ENCODE results near the gene CDK11B.
"Not testable (repeated sequence)": the region's sequence is repeated elsewhere in the genome, so short reads cannot be mapped to it uniquely, and the experiment has no call there.

CDK11B gene

DNA sequence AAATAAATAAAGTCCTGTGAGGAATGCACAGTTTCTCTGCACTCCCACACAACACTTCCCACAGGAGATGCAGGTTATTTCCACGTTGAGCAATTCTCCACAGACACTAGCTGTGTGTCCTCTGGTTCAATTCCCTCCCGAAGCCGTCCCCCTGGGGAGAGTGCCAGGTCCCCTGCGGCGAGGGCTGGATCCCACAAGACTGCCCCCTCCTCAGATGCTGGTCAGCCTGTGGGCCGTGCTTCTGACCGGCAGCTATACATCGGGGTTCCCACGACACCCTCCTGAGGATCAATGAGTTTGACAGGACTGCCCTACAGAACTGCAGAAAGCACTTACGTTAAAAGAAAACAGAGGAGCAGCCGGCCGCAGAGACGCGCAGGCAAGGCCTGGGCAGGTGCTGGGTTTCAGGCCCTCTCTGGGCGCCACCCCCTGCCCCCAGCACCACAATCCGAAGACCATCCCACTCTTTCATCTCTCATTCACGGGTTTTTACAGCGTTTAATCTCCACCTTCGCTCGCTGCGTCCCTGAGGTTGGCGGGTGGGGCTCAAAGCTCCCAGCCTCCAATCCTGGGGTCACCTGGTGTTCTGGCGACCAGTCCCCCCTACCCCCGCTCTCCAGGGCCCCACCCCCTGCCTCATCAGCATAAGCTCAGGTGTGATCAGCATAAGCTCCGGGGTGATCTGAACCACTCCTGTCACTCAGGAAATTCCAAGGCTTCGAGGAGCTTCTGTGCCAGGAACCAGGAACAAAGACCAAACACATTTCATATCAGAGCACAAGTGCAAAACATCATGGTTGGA is 24.5 kb upstream of the CDK11B start:
- DNase-seq (ENCODE audit: low read depth in 1 of 2, low spot score in 1 of 2): no peak

DNA sequence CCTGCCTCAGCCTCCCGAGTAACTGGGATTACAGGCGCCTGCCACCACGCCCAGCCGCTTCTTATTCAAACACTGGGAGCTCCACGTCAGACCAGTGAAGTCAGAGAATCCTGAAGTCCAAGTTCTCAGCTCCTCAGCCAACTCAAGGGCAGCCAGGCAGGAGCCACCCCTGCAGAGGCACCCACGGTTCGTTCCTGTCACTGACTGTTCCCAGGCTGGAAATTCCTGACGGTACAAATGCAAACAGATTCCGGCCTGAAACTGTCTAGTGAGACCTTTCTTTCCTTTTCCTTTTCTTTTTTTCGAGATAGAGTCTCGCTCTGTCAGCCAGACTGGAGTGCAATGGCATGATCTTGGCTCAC is 22.1 kb upstream of the CDK11B start:
- DNase-seq (ENCODE audit: low read depth in 1 of 2, low spot score in 1 of 2): no peak

DNA sequence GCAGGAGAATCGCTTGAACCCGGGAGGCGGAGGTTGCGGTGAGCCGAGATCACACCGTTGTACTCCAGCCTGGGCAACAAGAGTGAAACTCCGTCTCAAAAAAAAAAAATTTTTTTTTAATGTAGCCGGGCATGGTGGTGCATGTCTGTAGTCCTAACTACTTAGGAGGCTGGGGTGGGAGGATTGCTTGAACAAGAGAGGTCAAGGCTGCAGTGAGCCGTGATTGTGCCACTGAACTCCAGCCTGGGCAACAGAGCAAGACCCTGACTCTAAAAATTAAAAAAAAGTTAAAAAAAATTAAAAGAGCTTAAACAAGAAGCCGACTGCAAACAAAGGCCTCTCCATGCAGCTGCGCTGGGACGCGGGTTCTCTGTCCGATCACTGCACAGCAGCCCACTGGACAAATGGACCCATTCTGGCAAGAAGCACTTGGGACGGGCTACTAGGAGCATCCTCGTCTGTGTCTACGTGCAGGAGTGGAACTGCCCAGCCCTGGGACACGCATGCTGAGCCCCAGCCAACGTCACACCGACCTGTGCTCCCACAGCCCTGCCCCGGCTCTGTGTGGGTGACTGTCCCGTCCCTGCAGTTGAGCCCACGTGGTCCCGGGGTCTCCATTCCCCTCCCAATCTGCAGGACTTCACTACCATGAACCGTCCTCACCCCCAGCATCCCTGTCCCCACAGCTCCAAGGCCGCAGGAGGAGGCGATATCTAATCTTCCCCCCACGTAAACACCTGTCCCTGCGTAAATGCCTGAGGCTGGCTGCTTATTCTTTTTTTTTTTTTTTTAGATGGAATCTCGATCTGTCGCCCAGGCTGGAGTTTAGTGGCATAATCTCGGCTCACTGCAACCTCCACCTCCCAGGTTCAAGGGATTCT is 21.5 kb upstream of the CDK11B start:
- no peak for DNase-seq (ENCODE audit: low read depth in 1 of 2, low spot score in 1 of 2)

DNA sequence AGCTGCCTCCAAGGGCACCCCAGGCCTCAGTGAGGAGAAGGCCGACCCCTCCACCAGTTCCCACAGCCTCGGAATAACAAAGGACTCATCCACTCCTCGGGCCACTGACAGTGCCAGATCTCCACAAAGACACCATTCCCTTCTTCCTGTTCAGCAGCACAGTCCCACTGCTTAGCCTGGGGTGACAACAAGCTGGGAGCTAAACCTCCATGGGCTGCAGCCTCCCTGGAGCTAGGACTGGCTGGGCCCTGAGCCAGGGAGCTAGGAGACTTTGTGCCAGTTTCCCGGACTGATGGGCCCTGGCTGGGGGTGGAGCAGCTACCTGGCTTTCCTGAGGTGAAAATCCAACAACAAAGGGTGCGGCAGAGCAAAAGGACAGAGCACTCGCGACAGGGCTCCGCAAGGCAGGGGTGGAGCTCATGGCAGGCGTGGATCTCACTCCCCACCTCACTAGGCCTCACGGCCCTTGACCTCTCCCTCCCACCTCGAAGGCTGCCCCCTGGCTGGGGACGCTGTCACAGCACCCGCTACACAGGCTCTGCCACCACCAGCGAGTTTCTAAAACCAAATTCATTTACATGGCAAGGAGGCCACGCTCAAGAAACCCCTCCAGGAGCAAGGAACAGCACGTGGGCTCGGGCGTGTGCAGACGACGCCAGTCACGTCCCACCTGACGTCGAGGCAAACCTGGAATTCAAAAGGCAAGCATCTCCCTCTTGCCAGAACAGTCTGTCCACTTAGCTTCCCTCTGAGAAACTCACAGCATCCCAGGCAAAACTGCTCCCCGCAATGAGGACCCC is 20.0 kb upstream of the CDK11B start:
- DNase-seq (ENCODE audit: low read depth in 1 of 2, low spot score in 1 of 2): peak in 1 of 2 donors; percentile 34

DNA sequence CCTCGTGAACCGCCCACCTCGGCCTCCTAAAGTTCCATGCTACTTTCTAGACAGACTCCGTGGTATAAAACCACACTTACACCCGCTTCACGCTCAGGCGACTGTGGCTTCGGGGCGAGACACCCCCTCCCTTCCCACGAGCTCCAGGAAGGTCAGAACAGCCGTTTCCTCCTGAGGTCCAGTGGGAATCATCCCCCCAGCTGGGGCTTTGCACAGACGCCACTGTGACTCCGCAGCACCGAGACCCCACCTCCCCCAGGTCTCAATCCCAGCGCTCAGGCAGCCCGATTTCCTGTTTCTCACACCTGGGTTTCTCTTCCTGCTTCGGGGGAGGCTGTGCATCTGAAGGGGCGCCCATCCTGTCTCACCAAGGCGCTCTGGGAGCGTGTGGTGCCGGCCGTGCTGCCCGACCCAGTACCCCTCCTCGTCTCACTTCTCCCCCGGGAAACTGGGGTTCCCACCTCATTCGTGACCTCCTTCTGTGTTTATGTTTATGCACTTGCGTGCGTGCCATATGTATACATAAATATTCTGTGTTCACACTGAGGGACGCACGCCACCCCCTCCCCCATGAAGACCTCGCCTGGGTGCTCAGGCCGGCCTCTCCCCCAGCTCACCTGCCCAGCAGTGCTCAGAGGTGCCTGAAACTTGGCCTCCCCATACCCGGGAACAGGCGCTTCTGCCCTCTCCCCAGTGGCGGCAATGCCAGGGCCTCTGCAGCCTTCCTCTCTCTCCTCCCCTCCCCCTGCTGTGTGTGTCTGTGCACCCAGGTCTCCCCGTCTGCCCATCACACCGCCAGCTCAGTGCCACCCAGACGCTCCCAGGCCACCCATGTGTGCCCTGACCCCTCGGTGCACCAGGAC is 19.1 kb upstream of the CDK11B start:
- DNase-seq (ENCODE audit: low read depth in 1 of 2, low spot score in 1 of 2): peak; percentile 37 to 44

DNA sequence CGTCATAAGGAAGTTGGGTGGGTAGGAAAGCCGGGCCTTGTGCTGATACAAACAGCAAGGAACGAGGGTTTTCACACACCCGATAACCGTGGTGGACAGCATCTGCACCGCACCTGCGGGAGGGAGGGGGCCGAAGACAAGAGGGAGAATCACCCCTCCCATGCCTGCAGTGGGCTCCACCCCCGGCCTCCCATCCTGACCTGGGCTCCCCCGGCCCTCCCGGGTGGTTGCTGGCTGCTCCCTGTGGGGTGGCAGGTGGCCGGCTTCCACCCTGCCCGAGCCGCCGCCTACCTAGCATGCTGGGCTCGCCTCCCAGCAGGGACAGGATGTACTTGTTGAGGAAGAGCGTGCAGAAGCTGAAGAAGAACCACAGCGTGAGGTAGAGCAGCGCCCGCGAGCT is 17.3 kb upstream of the CDK11B start:
- not testable (repeated sequence) for DNase-seq (ENCODE audit: low read depth in 1 of 2, low spot score in 1 of 2)

DNA sequence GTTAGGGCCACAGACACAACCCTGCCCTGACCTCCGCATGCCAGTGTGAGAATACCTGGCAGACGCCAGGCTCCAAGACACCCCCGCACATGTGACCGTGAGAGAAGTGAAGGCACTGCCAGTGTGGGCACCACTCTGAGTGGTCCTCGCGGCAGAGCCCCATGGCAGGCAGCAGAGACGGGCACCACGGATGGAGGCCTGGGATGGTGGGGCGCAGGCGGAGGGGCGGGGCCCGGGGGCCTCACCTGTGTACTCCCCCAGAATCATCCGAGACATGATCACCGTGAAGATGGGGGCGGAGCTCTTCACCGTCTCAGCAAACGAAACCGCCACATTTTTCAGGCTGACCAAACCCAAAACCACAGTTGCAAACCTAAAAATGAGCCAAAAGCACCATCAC is 16.4 kb upstream of the CDK11B start:
- DNase-seq (ENCODE audit: low read depth in 1 of 2, low spot score in 1 of 2): not testable (repeated sequence)

DNA sequence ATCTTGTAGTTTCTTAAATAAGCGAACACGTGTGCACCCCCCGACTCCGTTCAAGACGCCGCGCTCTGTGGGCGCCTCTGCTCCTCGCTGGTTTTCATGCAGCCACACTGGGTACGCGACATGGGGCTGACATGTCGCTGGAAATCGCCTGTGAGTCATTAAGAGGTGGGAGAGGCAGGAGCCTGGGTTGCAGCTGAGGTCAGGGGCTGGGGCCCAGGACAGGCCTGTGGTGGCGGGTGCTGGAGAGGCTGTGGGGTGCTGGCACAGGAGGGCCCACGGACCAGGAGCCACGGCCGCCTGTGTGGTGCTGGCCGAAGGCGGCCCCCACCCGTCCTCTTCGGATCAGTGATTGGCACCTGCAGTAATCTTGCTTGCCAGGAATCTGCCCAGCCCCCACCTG is 16.0 kb upstream of the CDK11B start:
- not testable (repeated sequence) for DNase-seq (ENCODE audit: low read depth in 1 of 2, low spot score in 1 of 2)

DNA sequence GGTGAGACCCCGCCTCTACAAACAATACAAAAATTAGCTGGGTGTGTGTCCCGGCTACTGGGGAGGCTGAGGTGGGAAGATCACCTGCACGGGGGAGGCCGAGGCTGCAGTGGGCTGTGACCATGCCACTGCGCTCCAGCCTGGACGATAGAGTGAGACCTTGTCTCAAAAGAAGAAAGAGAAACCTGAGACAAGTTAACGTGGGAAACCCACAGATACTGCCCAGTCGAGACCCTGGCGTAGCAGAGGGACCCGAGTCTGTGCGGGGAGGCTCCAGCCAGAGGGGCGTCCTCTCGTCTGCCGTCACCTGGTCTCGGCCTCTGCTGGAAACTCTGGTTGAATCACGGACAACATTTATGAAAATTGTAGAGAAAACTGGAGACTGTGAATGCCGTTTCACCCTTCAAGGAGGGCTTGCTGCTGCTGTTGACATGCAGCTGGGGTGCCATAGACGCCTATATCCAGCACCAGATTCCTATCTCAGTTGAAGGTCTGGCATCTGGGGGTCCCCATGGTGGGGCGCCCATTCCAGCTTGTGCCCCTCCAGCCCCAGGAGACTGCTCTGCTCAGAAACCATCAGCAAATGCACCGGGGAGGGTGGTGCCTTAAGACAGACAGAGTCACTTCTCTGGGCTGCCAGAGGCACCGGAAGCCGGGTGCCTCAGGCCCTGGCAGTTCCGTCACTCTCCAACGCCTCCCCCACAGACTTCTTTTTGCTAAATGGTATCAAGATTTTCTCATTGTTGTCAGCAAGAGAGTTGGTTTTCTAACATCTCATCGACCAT is 13.6 kb upstream of the CDK11B start:
- DNase-seq (ENCODE audit: low read depth in 1 of 2, low spot score in 1 of 2): no peak

DNA sequence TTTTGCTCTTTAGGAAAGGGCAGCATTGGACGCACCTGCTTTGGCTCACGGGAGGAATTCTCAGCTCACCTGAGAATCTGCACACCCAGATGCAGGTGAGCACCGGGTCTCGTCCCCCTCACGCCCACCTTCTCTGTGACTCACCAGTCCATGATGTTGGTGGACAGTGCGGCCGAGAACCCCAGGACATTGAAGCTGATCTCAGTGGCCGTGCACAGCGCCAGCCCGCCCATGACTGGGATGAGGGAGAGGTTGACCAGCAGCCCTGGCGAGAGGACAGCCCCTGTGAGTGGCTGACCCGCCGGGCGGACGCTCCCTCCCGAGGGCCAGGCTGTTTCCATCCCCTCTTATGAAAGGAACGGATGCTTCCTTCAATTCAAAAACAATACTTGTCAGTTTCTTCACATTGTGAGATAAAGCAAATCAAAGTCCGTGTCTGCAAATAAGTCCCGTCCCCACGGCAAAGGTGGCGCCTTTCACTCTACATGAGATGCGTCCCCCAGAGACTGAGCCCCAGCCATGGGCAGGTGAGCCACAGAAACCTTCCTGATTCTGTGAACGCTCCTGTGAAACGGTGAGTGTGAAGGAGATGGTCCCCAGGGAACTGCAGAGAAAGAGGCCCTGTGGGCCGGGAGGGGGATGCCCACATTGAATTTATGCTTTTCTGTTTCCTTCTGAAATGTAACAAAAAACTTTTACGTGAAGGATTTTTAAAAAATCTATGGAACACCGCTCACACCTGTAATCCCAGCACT is 12.7 kb upstream of the CDK11B start:
- DNase-seq (ENCODE audit: low read depth in 1 of 2, low spot score in 1 of 2): no peak

DNA sequence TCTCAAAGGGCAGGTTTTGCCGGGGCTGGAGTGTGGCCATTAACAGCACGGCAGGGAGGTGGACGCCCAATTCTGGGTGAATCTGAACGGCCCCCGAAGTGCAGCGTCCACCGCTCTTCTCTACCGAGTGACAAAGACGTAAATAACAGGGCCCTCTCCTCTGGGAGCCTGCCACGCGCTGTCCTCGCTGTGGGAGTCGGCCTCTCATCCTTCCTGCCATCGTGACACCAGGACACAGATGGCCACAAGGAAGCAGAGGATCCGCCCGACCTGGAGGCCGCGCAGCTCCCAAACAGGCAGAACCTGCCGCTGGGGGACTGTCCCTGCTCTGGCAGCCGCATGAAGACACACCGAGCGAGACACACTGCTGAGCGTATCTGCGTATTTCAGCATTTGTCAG is 12.1 kb upstream of the CDK11B start:
- no peak for DNase-seq (ENCODE audit: low read depth in 1 of 2, low spot score in 1 of 2)

DNA sequence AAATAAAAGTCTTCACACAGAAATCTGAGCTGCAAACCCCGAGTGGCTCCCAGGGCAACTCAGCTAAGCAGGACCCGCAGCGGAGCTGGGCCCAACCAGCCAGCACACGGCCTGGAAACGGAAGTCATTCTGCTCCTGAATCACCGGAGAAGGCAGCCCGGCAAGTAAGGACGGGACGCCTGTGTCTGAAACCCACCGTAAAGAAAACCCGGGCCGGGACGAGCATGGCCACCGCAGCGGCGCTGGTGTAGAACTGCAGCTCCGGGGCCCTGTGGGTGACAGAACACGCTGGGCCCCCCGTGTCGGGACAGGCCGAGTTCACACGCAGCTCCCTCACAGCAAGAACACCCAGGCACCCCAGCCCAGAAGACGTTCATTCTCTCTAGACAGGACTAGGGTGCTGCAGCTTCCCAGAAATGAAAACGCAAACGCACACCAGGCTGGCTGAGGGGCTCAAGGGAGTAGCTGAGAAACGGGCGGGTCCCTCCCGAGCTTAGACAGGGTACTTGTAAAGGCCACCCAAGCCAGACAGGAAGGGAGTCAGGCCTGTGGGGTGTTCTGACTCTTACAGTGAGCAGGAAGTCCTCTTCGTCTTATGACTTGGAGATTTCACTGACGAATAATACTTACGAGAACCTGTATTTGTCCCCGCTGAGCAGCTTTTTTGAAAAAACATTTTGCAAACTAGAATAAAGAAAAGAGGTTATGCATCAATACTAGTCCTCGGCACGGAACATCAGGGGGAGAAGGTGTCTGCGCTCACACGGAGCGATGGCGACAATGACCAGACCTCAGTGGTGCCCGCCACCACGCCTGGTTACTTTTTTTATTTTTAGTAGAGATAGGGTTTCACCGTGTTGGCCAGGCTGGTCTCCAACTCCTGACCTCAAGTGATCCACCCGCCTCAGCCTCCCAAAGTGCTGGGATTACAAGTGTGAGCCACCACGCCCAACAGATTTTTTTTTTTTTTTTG is 10.9 kb upstream of the CDK11B start:
- DNase-seq (ENCODE audit: low read depth in 1 of 2, low spot score in 1 of 2): no peak

DNA sequence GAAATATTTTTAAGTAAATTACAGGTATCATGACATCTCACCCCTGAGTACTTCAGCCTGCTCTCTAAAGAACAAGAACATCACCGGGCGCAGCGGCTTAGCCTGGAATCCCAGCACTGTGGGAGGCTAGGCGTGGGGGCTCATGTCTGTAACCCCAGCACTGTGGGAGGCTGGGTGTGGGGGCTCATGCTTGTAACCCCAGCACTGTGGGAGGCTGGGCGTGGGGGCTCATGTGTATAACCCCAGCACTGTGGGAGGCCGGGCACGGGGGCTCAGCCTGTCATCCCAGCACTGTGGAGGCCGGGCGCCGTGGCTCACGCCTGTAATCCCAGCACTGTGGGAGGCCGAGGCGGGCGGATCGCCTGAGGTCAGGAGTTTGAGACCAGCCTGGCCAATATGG is 7.7 kb upstream of the CDK11B start:
- no peak for DNase-seq (ENCODE audit: low read depth in 1 of 2, low spot score in 1 of 2)

DNA sequence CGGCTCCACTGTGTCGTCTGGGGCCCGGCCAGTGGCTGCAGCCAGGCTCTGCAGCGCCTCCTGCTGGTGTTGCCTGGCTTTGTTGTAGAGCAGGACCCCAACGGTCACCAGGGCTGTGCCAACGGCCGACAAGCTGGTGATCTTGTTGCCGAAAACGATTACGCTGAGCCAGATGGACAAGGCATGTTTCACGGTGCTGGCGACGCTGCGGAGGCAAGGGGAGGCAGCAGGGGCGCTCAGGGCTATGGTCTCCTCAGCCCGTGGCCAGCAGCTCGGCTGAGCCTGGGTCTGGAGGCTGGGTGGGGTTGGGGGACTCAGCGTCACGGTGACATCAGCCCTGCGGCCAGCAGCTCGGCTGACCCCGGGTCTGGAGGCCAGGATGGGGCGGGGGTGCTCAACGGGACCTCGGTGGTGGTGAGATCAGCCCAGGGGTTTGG is 7.0 kb upstream of the CDK11B start:
- no peak for DNase-seq (ENCODE audit: low read depth in 1 of 2, low spot score in 1 of 2)

DNA sequence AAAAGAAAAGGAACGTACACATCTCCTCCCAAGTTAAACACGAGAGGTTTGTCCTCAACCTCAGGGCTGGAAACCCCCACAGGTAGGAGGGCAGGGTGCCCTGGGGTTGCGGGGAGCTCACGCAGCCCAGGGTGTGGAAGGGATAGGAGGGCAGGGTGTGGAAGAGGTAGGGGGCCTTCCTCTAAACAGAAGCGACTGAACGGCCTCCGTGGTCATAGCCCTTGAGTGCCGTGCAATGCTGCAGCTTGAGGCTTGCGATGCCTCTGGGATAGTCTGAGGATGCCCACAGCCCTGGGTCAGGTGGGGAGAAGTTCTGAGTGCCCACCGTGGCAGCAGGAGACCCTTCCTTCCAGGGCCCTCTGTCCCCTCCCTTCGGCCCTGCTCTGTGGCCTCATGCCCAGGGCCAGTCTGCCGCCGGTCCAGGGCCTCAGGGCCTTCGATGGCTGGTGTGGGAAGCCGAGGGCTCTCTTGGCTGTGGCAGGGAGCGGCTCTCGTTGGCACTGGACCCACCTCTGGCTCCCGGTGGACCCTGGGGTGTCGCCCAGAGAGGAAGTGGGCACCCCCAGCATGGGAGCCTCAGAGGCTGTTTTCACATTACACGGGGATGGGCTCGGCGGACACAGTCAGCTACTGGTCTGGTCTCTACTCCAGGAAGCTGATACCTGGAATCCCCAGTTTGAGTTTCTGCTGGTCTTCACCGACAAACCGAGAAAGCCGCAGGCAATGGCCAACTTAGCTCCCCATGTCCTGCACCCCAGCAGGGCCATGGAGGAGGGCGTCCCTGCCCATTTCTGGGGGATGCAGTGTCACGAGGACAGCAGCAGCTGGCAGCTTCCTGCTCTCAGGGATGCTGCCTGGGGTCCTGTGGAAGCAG is 6.4 kb upstream of the CDK11B start:
- no peak for DNase-seq (ENCODE audit: low read depth in 1 of 2, low spot score in 1 of 2)

DNA sequence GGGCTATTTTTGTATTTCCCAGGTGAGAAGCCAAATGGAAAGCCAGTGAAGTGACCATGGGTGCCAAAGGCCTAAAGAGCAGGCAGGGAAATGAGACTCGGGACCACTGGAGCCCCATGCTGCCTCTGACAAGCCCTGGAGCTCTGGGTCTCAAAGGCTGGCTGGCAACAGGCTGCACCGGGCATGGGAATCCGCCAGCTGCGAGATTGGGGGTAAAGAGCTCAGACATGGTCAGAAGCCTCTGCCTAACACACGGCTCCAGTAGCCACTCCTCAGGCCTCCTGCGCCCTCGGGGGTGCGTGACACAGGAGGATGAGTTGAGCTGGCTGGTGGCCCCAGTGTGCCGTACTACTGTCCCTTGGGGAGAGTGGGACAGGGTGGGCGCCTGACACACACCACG is 5.5 kb upstream of the CDK11B start:
- not testable (repeated sequence) for DNase-seq (ENCODE audit: low read depth in 1 of 2, low spot score in 1 of 2)
